Stimulated activated CD4-positive, alpha-beta T cell treated with anti-CD3 and anti-CD28 coated beads, Interleukin-1b, Interleukin-23, amount 100 ng/mL, for 48 hours (primary cell): ENCODE data around the gene AUP1.
A peak's percentile ranks its signal among the peaks of the same experiment; 100 is the strongest.
"Not testable (repeated sequence)": the region's sequence is repeated elsewhere in the genome, so short reads cannot be mapped to it uniquely, and the experiment has no call there.

Experiments
- DNase-seq: peaks from one replicate; pipeline ENCODE4 v3.0.0-alpha.2; 2020

The AUP1 gene

GRCh38 chr2:74529357-74530238, at the start of gene AUP1, which contains the start of gene HTRA2:
AUP1 (minus strand) TSS chr2:74529706; CDS start chr2:74529629, 77 bp downstream.
HTRA2 (plus strand) TSS chr2:74529933; CDS start chr2:74530007, 74 bp downstream.
- DNase-seq, result peak; percentile 96

GRCh38 chr2:74578408-74578807, 48.9 kb upstream of the AUP1 start:
- DNase-seq, result no peak

- DNase-seq, result no peak
Measured at GRCh38 chr2:74577448-74577847, 47.9 kb upstream of the AUP1 start.

- DNase-seq, result no peak
Measured at GRCh38 chr2:74576863-74577229, 47.3 kb upstream of the AUP1 start.

GRCh38 chr2:74576211-74576862, 46.8 kb upstream of the AUP1 start:
- DNase-seq, result no peak

- DNase-seq, result no peak
Measured at GRCh38 chr2:74575320-74575719, 45.8 kb upstream of the AUP1 start.

- DNase-seq, result no peak
Measured at GRCh38 chr2:74573747-74574562, 44.4 kb upstream of the AUP1 start.

- DNase-seq, result no peak
Measured at GRCh38 chr2:74572178-74572925, 42.8 kb upstream of the AUP1 start.

- no peak for DNase-seq
Measured at GRCh38 chr2:74571058-74571457, 41.6 kb upstream of the AUP1 start.

- DNase-seq, result no peak
Measured at GRCh38 chr2:74569686-74570085, 40.2 kb upstream of the AUP1 start.

- no peak for DNase-seq
Measured at GRCh38 chr2:74567881-74568280, 38.4 kb upstream of the AUP1 start.

- DNase-seq, result no peak
Measured at GRCh38 chr2:74566754-74567085, 37.2 kb upstream of the AUP1 start.

- no peak for DNase-seq
Measured at GRCh38 chr2:74566076-74566753, 36.7 kb upstream of the AUP1 start.

GRCh38 chr2:74564222-74564621, 34.7 kb upstream of the AUP1 start:
- no peak for DNase-seq

GRCh38 chr2:74562126-74562775, 32.7 kb upstream of the AUP1 start:
- DNase-seq, result no peak

GRCh38 chr2:74561022-74561421, 31.5 kb upstream of the AUP1 start:
- not testable (repeated sequence) for DNase-seq

- DNase-seq, result no peak
Measured at GRCh38 chr2:74560591-74560990, 31.1 kb upstream of the AUP1 start.

GRCh38 chr2:74559912-74560311, 30.4 kb upstream of the AUP1 start:
- no peak for DNase-seq

- DNase-seq, result no peak
Measured at GRCh38 chr2:74558284-74559230, 29.1 kb upstream of the AUP1 start.

- DNase-seq, result no peak
Measured at GRCh38 chr2:74556831-74557370, 27.4 kb upstream of the AUP1 start.
